GM12878 (cell line): ENCODE results near the gene C5orf46. TPM values are rescaled to one million over a fixed set of nuclear protein-coding genes. Genes with fewer than 3 reads are reported as not detected.

Experiments
- EGR1 ChIP-seq, 2 experiments: IDR thresholded peaks; 1 replicate in 1 of 2; 2 replicates in 1 of 2; pipeline ENCODE4 v1.6.1; 2011 to 2012; ENCODE audit warnings: low read depth in 2 of 2, low read length in 2 of 2, borderline replicate concordance in 1 of 2, mild to moderate bottlenecking in 1 of 2, moderate library complexity in 1 of 2
- JUNB ChIP-seq: IDR thresholded peaks from 2 replicates; pipeline ENCODE4 v1.6.1; 2016; ENCODE audit warnings: antibody characterized with exemption, mild to moderate bottlenecking
- MLLT1 ChIP-seq: fragments of 450-650 bp; IDR thresholded peaks from 2 replicates; pipeline ENCODE4 v1.6.1; 2016; ENCODE audit warnings: mild to moderate bottlenecking
- NKRF ChIP-seq: fragments of 450-650 bp; conservative IDR thresholded peaks from 2 replicates; pipeline ENCODE4 v1.6.1; 2017; ENCODE audit warnings: mild to moderate bottlenecking, moderate library complexity
- RAD21 ChIP-seq: IDR thresholded peaks from 2 replicates; pipeline ENCODE4 v1.6.1; 2011; ENCODE audit warnings: mild to moderate bottlenecking, low read depth, low read length, moderate library complexity; ENCODE audit not compliant: insufficient read depth
- SIN3A ChIP-seq: IDR thresholded peaks from 2 replicates; pipeline ENCODE4 v1.6.1; 2012; ENCODE audit warnings: low read depth, low read length, improper control_type of control experiment
- SPI1 ChIP-seq: IDR thresholded peaks from 2 replicates; pipeline ENCODE4 v1.6.1; 2011; ENCODE audit warnings: low read depth, mild to moderate bottlenecking, low read length, moderate library complexity, borderline replicate concordance; ENCODE audit not compliant: insufficient read depth
- SRF ChIP-seq, 2 experiments: IDR thresholded peaks; 2 replicates each; pipeline ENCODE4 v1.6.1; 2011; ENCODE audit warnings: low read depth in 2 of 2, low read length in 2 of 2, mild to moderate bottlenecking in 1 of 2, moderate library complexity in 1 of 2
- ZNF592 ChIP-seq: fragments of 450-650 bp; IDR thresholded peaks from 2 replicates; pipeline ENCODE4 v1.6.1; 2017; ENCODE audit warnings: mild to moderate bottlenecking, moderate library complexity
- polyA plus RNA-seq, 11 experiments: library from polyadenylated mRNA; depleted of rRNA in 4 of 11; unstranded in 6 of 11; stranded (reverse) in 5 of 11; fragments of >200 nt; fragmentation: Nextera tagmentation in 4 of 11; fragmentation: Illumina TruSeq in 1 of 11; extraction: Ambion mirVana in 4 of 11; extraction: Trizol in 1 of 11; gene quantifications; 1 replicate in 1 of 11; 2 replicates in 10 of 11; pipeline versions ENCODE4 v1.2.1 to v1.2.3, GENCODE V29; 2011 to 2016; ENCODE audit warnings: inconsistent platforms in 2 of 11, missing spikeins in 2 of 11, low read depth in 1 of 11
- total RNA-seq, 4 experiments: library from RNA; depleted of rRNA in 3 of 4; stranded (reverse); fragments of >200 nt in 3 of 4; fragmentation: Illumina TruSeq in 1 of 4; extraction: Trizol in 1 of 4; gene quantifications; 2 replicates each; pipeline versions ENCODE4 v1.2.1 to v1.2.3, GENCODE V29; 2013 to 2021

Gene C5orf46
- total and polyA plus RNA-seq, 10 of the 15 experiments (the other 5 are each of a cell fraction or from before 2014, with no cell fraction given): not detected

GRCh38 chr5:147887930-147888329 lies 18.4 kb downstream of the C5orf46 start (continued):
- TF ChIP-seq ZNF592: no peak
- no peak for TF ChIP-seq NKRF
- TF ChIP-seq MLLT1: no peak
- TF ChIP-seq RAD21: no peak
- TF ChIP-seq JUNB: no peak
- TF ChIP-seq EGR1 (IDR thresholded peaks at IDR 0.05; ENCODE audit: borderline replicate concordance in 1 of 2, low read depth in 2 of 2, low read length in 2 of 2): no peak
- no peak for TF ChIP-seq SPI1
- TF ChIP-seq SIN3A: no peak
- TF ChIP-seq SRF (IDR thresholded peaks at IDR 0.05; ENCODE audit: low read depth in 2 of 2, low read length in 2 of 2): no peak
- TF ChIP-seq, all 136 proteins: peak for 0
